PC-3 (cell line): ENCODE results near the gene KRABD2.

Experiments
- EZH2 ChIP-seq: fragments of 300-600 bp; sonication (generic); IDR thresholded peaks from one replicate; pipeline ENCODE4 v1.6.1; 2017; ENCODE audit warnings: antibody characterized with exemption, mild to moderate bottlenecking, low read length; ENCODE audit not compliant: unreplicated experiment
- TF ChIP-seq, protein P1 (sequence below): fragments of 300-600 bp; sonication (generic); conservative IDR thresholded peaks from 2 replicates; pipeline ENCODE4 v1.5.1; 2017; ENCODE audit warnings: antibody characterized with exemption, low read depth, mild to moderate bottlenecking, low read length

- TF ChIP-seq, protein P1, sequence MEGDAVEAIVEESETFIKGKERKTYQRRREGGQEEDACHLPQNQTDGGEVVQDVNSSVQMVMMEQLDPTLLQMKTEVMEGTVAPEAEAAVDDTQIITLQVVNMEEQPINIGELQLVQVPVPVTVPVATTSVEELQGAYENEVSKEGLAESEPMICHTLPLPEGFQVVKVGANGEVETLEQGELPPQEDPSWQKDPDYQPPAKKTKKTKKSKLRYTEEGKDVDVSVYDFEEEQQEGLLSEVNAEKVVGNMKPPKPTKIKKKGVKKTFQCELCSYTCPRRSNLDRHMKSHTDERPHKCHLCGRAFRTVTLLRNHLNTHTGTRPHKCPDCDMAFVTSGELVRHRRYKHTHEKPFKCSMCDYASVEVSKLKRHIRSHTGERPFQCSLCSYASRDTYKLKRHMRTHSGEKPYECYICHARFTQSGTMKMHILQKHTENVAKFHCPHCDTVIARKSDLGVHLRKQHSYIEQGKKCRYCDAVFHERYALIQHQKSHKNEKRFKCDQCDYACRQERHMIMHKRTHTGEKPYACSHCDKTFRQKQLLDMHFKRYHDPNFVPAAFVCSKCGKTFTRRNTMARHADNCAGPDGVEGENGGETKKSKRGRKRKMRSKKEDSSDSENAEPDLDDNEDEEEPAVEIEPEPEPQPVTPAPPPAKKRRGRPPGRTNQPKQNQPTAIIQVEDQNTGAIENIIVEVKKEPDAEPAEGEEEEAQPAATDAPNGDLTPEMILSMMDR, result no peak
- TF ChIP-seq EZH2, result no peak
These were observed 26.5 kb upstream of the KRABD2 start for GRCh38 chr17:8402921-8403536.
